Thymus (tissue), 11 donors: ENCODE measurements around the gene ANO10. TPM values are rescaled to one million over a fixed set of nuclear protein-coding genes. Genes with fewer than 3 reads are reported as not detected.
A peak's percentile ranks its signal among the peaks of the same experiment; 100 is the strongest.

Experiments
- DNase-seq, 9 donors: peaks; one replicate each; pipeline ENCODE4 v3.0.0-alpha.2; 2013; ENCODE audit warnings: low spot score in 9 of 9, low read depth in 6 of 9, missing footprints in 1 of 9
- H3K27ac ChIP-seq, 2 donors: one replicate each; pipeline ENCODE4 v1.5.1; 2013; ENCODE audit warnings: control low read depth in 1 of 2, low read depth in 1 of 2, low read length in 1 of 2, mild to moderate bottlenecking in 1 of 2, moderate library complexity in 1 of 2
- H3K27me3 ChIP-seq, 2 donors: one replicate each; pipeline ENCODE4 v1.5.1; 2013; ENCODE audit warnings: low read length in 1 of 2; ENCODE audit not compliant: control insufficient read depth in 2 of 2, insufficient read depth in 1 of 2
- H3K36me3 ChIP-seq, 2 donors: one replicate each; pipeline ENCODE4 v1.5.1; 2013; ENCODE audit warnings: low read length in 1 of 2, mild to moderate bottlenecking in 1 of 2, moderate library complexity in 1 of 2; ENCODE audit not compliant: control insufficient read depth in 2 of 2, insufficient read depth in 2 of 2
- H3K4me1 ChIP-seq, 2 donors: one replicate each; pipeline ENCODE4 v1.5.1; 2013; ENCODE audit warnings: low read length in 2 of 2; ENCODE audit not compliant: control insufficient read depth in 2 of 2, insufficient read depth in 2 of 2
- H3K4me3 ChIP-seq, 2 donors: one replicate each; pipeline ENCODE4 v1.5.1; 2013; ENCODE audit warnings: low read length in 2 of 2, control low read depth in 1 of 2, mild to moderate bottlenecking in 1 of 2
- H3K9me3 ChIP-seq, 2 donors: one replicate each; pipeline ENCODE4 v1.5.1; 2013; ENCODE audit warnings: low read length in 1 of 2, mild to moderate bottlenecking in 1 of 2; ENCODE audit not compliant: control insufficient read depth in 2 of 2, insufficient read depth in 1 of 2
- WGBS: extraction: QIAGEN DNeasy Blood & Tissue Kit; methylation state at CpG from one replicate; pipeline ENCODE4 v1.1.7; 2013; 5-methylcytosine and 5-hydroxymethylcytosine counted together
- polyA plus RNA-seq: library from polyadenylated mRNA; stranded (reverse); fragments of 200-250 nt; gene quantifications from one replicate; pipeline ENCODE4 v1.2.3, GENCODE V29; 2013
- total RNA-seq: library from RNA; stranded (reverse); fragments of 120-200 nt; gene quantifications from one replicate; pipeline ENCODE4 v1.2.4, GENCODE V29; 2013
- donor health status: healthy.

The ANO10 gene
- total and polyA plus RNA-seq, 2 donors: 5.2 to 8.7 TPM

GRCh38 chr3:43378066-43378935, 243.5 kb downstream of the ANO10 start:
- peak; percentile 53 to 89 (median 75) for DNase-seq
- 98% methylated on average over 2 of the region's 2 CpGs for WGBS
- peak overlapping the region in 1 of 2 donors; percentile 22 for H3K27ac ChIP-seq
- H3K4me1 ChIP-seq: peaks cover 12 to 29% of the 10 kb centered on the region in 2 donors
- H3K9me3 ChIP-seq: no peaks in the 10 kb centered on the region
- no peaks in the 10 kb centered on the region for H3K27me3 ChIP-seq
- H3K36me3 ChIP-seq: no peaks in the 10 kb centered on the region
- H3K4me3 ChIP-seq: no peak overlapping the region

- Histone ChIP-seq H3K4me1 (peaks cover 16 to 45% of the 10 kb centered on the region in 2 donors), H3K27me3 (no peaks in the 10 kb centered on the region), H3K9me3 (no peaks in the 10 kb centered on the region), H3K4me3 (no peak overlapping the region), H3K27ac (peak overlapping the region in 1 of 2 donors; percentile 36), H3K36me3 (no peaks in the 10 kb centered on the region)
- no peak for DNase-seq
- 96% methylated on average over 3 of the region's 3 CpGs for WGBS
These were observed 248.3 kb downstream of the ANO10 start for GRCh38 chr3:43373560-43373928.

- Histone ChIP-seq H3K4me3 (no peak overlapping the region), H3K9me3 (no peaks in the 10 kb centered on the region), H3K4me1 (peaks cover 14 to 40% of the 10 kb centered on the region in 2 donors), H3K36me3 (no peaks in the 10 kb centered on the region), H3K27ac (no peak overlapping the region), H3K27me3 (no peaks in the 10 kb centered on the region)
- 91% methylated on average over 11 of the region's 11 CpGs for WGBS
- DNase-seq: no peak
These were observed 248.8 kb downstream of the ANO10 start for GRCh38 chr3:43372809-43373559.

GRCh38 chr3:43372007-43372740, 249.6 kb downstream of the ANO10 start:
- peaks cover 8 to 32% of the 10 kb centered on the region in 2 donors for H3K4me1 ChIP-seq
- no peak overlapping the region for H3K4me3 ChIP-seq
- no peaks in the 10 kb centered on the region for H3K9me3 ChIP-seq
- H3K36me3 ChIP-seq: no peaks in the 10 kb centered on the region
- no peak overlapping the region for H3K27ac ChIP-seq
- DNase-seq: no peak
- 99% methylated on average over 10 of the region's 10 CpGs for WGBS
- no peaks in the 10 kb centered on the region for H3K27me3 ChIP-seq

- no peak overlapping the region for H3K4me3 ChIP-seq
- H3K36me3 ChIP-seq: no peaks in the 10 kb centered on the region
- peaks cover 3 to 26% of the 10 kb centered on the region in 2 donors for H3K4me1 ChIP-seq
- 96% methylated on average over 3 of the region's 3 CpGs for WGBS
- DNase-seq: peak in 1 of 9 donors; percentile 27
- no peaks in the 10 kb centered on the region for H3K27me3 ChIP-seq
- H3K27ac ChIP-seq: no peak overlapping the region
- no peaks in the 10 kb centered on the region for H3K9me3 ChIP-seq
These were observed 250.3 kb downstream of the ANO10 start for GRCh38 chr3:43371494-43371893.

GRCh38 chr3:43370293-43370980, 251.4 kb downstream of the ANO10 start:
- no peaks in the 10 kb centered on the region for H3K9me3 ChIP-seq
- no peak overlapping the region for H3K4me3 ChIP-seq
- no peaks in the 10 kb centered on the region for H3K27me3 ChIP-seq
- H3K36me3 ChIP-seq: no peaks in the 10 kb centered on the region
- H3K4me1 ChIP-seq: peaks cover 3 to 25% of the 10 kb centered on the region in 2 donors
- no peak overlapping the region for H3K27ac ChIP-seq
- no peak for DNase-seq
- 57% methylated on average over 6 of the region's 6 CpGs for WGBS

- Histone ChIP-seq H3K36me3 (no peaks in the 10 kb centered on the region), H3K27me3 (no peaks in the 10 kb centered on the region), H3K9me3 (no peaks in the 10 kb centered on the region), H3K27ac (no peak overlapping the region), H3K4me3 (no peak overlapping the region), H3K4me1 (peaks cover 3 to 24% of the 10 kb centered on the region in 2 donors)
- WGBS: 75% methylated on average over 8 of the region's 8 CpGs
- no peak for DNase-seq
These were observed 252.2 kb downstream of the ANO10 start for GRCh38 chr3:43369404-43370292.

GRCh38 chr3:43366885-43367284, 254.9 kb downstream of the ANO10 start:
- 98% methylated on average over 9 of the region's 9 CpGs for WGBS
- Histone ChIP-seq H3K9me3 (no peaks in the 10 kb centered on the region), H3K4me3 (no peak overlapping the region), H3K4me1 (peaks cover 3 to 8% of the 10 kb centered on the region in 2 donors), H3K27me3 (no peaks in the 10 kb centered on the region), H3K36me3 (no peaks in the 10 kb centered on the region), H3K27ac (peak overlapping the region in 1 of 2 donors; percentile 33)
- no peak for DNase-seq
